HG03064 (cell line): ENCODE data around the gene ARMC7.
"Not testable (repeated sequence)": the region's sequence is repeated elsewhere in the genome, so short reads cannot be mapped to it uniquely, and the experiment has no call there.

Source experiments
- ATAC-seq: cut with Tn5 transposase; IDR thresholded peaks from one replicate; pipeline ENCODE4 v1.9.1; 2021; ENCODE audit warnings: low read depth; ENCODE audit not compliant: unreplicated experiment

The ARMC7 gene

DNA sequence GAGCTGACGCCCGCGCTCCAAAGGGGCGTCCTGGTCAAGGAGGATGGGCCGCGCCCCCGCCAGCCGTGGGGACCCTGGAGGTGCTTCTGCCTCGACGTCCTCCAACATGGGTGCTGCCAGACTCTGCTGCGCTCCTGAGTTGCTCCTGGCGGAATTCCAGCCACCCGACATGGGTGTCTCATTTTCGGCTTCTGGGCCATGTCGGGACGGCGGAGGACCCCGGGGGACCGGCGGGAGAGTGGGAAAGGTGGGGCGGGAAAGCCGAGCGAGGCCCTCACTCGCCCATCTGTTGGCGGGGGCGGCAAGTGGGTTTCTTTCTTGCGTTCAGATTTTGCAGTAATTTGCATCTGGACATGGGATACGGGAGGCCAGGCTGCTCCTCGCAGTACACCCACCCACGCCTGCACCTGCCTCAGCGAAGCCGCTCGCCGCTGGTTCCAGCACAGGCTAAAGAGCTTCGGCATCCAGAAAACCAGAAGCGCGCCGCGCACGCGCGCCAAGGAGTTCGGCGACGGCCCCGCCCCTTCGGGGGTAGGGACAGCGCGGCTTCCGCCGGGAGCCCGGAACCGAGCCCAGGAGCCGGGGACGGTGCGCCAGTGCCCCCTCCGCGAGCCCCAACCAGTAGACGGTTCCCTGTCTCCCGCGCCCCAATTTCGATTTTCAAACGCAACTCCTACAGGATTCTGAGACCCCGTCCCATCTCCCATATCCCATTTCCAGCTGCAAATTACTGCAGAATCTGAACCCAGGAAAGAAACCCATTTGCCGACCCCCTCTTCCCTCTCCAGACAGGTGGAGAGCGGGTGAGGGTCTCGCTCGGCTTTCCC lies at the start of gene ARMC7:
ARMC7 (plus strand) TSS at position 563 of the 827 bp plus-strand sequence. CDS start 320 bp downstream, outside the sequence.
- ATAC-seq: peak; percentile 61

DNA sequence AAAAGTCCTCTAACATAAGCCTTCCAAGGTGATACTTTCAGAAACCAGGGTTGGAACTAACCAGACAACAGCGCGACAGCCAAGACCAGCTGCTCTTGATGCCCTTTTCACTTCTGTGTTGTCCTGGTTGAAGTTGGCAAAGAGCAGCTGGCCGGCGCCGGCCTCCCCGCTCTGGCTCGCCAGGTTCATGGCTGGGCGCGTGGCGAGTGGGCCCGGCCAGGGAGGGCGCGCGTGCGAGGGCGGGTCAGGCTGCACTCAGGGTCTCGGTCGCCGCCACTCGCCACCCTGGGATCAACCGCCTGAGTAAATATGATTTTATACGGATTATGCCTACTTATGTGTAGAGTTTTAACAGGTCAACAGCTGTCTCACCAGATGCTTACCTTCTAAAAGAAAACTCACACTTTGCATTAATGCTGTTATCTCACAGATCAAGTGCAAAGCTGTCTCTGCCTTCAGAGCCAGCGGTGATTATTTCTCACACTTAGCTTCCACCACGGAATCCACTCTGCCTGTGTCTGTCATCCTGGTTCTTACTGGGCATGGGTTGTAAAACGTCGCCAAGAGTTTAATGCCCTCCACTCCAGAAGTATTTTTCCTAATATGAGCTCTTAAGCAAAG lies 49.2 kb upstream of the ARMC7 start:
- no peak for ATAC-seq

DNA sequence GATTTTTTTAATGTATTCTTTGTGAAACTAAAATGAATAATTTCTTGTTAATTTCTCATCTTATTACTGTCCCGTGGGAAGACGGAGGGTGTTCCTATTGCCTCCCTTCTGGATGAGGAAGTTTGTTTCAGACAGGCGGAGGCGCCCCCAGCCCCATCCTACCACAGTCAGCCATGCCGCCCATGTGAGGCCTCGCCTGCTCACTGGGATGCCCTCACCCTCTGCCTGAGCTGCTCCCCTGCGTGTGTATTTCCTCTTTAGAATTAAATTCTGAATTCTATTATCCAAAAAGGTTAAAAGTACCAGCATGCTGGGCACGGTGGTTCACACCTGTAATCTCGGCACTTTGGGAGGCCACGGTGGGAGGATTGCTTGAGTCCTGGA lies 48.7 kb upstream of the ARMC7 start:
- no peak for ATAC-seq

DNA sequence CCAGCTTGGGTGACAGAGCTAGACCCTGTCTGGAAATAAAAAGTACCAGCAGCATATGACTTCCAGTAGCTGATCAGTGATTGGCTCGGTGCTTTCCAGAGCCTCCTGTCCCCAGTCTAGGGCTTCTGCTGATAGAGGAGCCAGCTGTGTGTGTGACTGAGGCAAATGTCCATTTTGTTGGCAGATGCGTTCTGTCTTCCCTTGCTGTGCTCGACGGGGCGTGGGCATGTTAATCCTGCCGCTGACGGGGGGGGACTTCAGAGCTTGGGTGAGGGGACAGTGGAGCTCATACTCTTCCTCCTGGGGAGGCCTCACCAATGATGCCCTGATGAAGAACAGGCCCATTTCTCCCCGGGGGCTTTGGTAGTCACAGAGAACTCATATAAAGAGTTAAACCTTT lies 48.2 kb upstream of the ARMC7 start:
- ATAC-seq: no peak

DNA sequence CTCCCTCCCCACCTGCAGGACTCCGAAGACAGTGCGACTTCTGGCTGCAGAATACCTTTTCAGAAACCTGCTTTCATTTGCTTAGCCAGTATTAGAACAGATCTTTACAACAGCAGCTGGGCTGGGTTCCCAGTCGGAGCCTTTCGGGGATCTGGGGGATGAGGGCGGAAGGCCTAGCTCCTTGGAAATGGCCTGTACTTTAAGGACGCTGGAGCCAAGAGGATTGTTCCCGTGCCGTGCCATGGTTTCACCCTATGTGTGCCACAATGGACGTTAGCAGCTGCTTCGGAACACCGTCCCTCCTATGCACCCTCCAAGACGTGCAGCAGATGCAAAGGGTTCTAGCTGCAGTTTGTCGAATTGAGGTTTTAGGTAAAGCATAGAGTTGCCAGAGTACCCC lies 46.6 kb upstream of the ARMC7 start:
- ATAC-seq: no peak

DNA sequence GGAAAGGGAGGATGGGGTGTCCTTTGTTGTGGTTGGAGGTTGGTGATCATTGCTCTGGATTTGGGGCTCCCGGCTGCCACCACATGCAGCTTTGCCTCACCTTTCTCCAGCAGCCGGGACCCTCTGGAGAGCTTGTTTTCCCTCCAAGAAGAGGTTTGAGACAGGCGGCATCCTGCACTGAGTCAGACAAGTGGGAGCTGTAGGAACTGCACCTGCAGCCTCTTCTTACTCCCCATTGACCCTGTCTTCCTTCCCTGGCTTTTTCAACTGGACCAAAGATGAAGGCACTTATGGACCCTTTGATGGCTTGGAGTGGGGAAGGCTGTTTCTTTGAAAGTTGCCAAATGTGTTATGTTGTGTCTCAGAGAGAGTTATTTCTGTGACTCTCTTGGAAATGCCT lies 46.1 kb upstream of the ARMC7 start:
- no peak for ATAC-seq

DNA sequence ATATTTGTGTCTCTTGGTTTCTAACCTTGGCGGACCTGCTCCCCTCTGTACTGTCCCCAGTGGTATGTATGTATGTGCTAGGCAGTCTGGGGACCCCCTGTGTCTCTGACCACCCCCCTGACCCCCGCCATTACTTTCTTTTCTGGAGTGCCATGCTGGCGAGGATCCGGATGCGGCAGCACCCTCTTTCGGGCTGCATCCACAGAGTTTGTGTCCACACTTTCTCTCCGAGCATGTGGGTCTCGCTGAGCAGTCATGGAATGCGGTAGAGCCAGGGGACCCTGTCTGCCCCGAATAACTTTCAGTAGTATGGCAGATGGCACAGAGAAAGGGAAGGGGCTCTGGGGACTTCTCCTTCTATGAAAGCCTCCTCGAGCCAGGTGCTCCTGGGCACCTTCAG lies 45.7 kb upstream of the ARMC7 start:
- ATAC-seq: no peak

DNA sequence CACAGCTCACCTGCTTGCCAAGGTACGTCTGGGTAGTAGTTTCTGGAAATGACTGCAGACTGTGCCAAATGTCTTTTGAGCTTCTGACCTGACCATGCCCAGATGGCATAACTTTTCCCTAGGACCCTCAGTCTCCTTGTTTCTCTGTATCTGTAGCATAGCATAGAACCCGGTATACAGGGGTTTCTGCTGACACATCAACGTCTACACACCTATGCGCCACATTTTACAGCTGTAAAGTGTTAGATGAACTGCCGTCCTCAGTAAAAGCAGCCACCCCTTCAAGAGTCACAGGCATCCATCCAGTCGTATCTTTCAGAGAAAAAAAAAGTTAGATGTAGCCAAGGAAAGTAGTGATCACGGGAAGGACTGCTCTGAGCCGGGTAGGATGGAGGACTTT lies 45.3 kb upstream of the ARMC7 start:
- ATAC-seq: no peak

DNA sequence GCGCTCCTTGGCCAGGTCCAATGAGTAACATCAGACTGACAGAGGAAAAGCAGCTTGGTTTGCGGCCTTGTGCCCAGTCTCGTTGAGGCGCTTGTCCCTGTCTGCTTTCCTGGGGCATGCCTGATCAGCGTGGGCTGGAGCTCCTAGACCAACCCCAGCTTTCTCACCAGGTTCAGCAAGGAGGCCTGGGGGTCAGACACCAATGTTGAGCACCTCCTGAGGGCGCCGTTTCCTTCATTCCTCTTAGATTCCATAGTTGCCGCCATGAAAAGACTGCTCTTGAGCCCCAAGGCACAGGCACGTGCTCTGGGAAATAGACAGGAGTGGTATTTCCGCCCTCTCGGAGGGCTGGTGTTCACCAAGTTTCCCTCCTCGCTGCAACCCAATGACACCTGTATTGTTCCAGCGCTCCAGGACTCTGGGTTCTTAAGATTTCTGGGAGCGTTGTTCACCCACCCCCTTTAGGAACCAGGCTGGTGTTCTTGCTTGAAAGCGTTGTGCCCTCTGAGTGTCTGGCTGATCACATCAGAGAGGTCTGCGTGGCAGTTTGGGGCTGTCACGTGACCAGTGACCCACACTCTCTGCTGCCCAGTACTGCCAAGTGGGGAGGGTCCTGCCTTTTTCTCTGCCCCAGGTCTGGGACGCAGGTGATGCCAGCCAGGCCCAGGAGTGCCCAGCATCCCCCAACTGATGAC lies 44.8 kb upstream of the ARMC7 start:
- no peak for ATAC-seq

DNA sequence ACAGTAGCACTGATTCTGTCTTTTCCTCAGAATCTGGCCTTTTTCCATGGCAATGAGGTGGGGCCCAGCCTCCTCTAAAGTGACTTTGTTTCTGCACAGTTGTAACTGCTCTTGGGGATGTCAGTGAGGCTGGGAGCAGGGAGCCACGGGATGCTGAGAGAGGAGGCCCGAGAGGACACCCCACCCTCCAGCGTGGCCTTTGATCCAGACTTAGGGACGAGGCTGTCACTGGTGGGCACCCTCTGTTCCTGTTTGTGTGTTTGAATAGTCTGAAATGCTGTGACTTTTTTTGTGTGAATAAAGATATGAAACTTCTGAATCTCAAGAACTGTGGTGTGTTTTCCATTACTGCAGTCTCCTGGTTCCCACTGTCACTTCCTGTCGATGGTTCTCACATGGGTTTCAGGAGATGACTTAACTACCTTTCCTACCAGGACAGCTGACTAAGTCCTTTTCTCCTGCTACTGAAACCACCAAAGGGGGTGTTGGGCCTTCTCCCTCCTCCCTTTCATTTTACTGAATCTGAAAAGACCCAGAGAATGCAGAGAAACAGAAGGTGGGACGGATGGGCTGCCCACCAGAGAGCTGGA lies 44.1 kb upstream of the ARMC7 start:
- no peak for ATAC-seq

DNA sequence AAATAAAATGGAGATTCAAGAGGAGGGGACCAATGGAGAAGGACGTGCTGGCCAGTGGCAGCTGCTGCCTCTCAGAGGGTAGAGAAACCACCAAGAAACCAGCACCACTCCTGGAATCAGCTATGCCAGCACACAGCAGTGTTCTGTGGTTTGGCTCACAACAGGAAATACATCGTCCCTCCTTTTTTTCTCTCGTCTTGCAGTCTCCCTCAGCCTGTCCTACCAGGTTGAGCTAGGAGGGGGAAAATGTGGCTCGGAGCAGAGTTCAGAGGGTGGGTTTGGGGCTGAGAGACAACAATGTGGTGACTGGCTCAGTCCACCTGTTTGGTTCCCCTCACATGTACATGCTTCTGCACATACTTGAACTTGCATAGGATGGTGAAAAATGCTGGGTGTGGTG lies 41.9 kb upstream of the ARMC7 start:
- no peak for ATAC-seq

DNA sequence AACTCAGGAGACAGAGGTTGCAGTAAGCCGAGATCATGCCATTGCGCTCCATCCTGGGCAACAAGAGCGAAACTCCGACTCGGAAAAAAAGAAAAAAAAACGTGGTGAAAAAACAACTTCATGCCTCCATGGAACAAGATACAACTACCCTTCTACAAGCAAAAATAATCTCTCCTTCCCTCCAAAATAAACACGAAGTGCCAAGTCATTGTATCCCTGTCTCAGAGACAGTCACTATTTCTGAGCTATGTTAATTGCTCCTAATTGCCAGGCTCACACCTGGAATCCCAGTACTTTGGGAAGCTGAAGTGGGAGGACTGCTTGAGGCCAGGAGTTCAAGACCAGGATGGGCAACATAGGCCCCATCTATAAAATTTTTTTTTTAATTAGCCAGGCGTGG lies 41.0 kb upstream of the ARMC7 start:
- ATAC-seq: no peak

DNA sequence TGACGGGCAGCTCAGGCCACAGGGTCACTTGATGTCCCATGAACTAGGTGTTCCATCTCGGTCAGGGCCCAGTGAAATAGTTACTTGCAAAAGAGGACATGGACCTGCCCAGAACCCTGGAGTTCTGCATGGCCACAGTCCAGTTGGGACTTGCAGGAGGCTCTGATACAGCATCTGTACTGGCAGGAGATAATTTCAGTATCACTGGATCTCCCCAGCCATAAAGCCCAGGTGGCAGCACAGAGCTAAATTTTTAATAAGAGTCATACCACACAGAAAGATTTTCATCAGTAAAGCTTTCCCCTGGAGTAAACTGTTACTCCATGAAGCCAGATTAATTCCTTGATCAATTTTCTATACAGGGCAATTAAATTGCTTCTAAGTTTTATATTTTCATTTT lies 40.0 kb upstream of the ARMC7 start:
- ATAC-seq: no peak

DNA sequence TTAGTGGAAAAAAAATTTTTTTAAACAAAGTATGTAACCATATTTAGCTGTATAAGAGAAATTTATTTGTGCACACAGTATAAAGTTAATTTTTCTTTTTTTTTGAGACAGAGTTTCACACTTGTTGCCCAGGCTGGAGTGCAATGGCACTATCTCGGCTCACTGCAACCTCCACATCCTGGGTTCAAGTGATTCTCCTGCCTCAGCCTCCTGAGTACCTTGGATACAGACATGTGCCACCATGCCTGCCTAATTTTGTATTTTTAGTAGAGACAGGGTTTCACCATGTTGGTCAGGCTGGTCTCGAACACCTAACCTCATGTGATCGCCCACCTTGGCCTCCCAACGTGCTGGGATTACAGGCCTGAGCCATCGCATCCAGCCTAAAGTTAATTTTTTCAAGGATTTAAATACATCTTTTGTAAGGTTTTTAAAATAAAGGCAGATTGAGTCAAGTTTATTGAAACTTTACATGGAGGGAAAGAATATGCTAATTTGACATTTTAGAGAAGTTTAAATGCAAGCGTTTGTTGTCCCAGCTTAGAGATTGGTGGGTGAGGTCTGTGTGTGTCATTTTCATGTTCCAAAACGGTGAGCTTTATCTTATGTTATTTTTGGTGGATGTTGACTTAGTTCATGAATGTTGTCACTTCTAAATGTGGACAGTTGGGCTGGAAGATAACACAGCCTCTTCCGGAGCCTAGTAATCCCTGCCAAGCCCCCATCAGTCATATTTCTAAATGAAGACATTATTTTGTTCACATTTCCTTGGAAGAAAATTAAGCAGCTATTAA lies 38.1 kb upstream of the ARMC7 start:
- not testable (repeated sequence) for ATAC-seq

DNA sequence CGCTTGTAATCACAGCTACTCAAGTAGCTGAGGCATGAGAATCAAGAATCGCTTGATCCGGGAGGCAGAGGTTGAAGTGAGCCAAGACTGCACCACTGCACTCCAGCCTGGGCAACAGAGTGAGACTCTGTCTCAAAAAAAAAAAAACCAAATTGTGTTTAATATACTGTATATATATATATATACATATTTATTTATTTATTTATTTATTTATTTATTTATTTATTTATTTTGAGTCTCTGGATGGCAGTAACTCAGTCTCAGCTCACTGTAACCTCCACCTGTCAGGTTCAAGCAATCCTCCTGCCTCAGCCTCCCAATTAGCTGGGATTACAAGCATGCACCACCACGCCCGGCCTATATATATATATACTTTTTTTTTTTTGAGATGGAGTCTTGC lies 36.9 kb upstream of the ARMC7 start:
- not testable (repeated sequence) for ATAC-seq

DNA sequence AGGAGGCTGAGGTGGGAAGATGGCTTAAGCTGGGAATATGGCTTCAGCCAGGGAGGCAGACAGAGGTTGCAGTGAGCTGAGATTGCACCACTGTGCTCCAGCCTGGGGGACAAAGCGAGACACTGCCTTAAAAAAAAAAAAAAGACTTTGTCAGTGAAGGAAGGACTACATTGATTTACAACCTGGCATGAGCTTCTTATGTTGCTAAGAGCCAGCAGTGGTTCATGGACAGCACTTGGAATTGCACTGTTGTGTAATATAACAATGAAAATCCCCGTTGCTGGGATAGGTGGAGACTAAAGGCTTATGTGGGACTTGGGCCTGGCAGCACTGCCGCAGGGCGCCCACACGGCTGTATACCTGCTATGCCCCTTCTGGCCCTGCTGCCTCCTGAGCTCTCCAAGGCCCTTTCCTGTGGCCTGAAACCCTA lies 36.1 kb upstream of the ARMC7 start:
- ATAC-seq: no peak

DNA sequence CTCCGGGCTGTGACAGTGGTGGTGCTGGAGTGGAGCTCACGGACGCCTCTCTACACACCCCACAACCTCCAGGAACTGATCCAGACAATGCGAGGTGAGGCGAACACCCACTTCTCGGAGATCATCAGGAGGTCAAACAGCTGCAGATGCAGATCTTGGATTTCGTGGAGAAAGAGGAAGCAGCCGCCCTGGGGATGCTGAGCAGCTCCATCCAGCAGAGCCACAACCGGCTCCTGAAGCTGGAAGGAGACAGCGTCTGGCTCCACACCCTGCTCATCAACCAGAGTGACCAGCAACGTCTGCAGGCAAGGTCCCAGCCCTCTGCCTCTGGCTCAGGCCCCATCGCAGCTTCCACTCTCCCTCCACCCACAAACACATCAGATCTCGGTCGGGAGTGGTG lies 35.2 kb upstream of the ARMC7 start:
- ATAC-seq: no peak

DNA sequence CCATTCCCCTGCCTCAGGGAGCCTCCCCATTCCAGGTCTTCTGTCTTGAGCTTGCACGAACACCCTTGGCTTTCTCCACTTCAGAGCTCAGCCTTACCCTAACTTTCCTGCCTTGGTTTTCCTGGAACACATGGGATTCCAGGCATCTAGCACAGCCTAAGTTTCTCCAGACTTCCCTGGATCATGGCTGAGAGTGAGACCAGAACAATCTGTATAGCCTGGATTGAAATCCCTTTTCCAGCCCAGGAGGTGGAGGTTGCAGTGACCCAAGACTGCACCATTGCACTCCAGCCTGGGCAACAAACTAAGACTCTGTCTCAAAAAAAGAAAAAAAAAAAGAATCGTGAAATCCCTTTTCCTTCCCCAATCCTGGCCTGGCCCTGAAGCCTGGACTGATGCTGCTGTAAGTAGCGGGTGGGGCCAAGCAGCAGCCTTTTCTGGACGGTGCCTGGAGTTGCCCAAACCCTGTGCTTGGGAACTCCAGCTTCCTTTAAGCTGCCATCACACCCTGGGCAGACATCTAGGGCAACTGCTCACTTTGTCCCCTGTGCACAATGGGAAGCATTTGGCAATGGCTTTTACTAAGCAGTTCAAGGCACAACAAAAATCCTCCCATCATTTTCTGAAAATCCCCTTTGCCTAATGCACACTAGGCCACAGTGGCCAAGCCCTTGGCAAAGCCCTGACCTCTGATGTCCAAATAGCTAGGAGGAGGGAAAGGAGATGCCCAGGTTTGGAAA lies 34.0 kb upstream of the ARMC7 start:
- no peak for ATAC-seq

DNA sequence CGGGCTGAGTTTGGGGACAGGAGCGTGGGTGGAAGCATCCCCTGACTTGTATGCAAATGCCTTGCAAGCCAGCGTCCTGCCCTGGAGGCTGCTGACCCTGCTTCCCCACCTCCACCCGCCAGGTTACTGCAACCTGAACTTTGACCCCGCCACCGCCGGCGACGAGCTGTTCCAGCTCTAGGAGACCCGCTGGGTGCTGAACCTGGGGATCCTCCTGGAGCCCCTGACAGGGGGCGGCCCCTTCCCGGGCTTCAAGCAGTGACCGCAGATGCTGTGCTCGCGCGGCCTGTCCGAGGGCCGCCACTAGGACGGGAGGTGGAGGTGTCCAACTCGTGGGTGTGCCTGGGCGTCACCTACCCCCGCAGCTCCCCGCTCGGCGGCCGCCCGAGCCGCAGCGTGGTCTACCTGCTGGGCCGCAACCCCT lies 32.7 kb upstream of the ARMC7 start:
- no peak for ATAC-seq
